HG03558 (cell line): ENCODE data around the gene LRP1B.
"Not testable (repeated sequence)": the region's sequence is repeated elsewhere in the genome, so short reads cannot be mapped to it uniquely, and the experiment has no call there.

Experiments used
- ATAC-seq: cut with Tn5 transposase; IDR thresholded peaks from one replicate; pipeline ENCODE4 v1.9.1; 2021; ENCODE audit warnings: moderate number of reproducible peaks; ENCODE audit not compliant: unreplicated experiment; ENCODE audit errors: extremely low read depth

The LRP1B gene

GRCh38 chr2:140472676-140473075 lies 1658.1 kb downstream of the LRP1B start:
- no peak for ATAC-seq

- no peak for ATAC-seq
These were observed 1665.5 kb downstream of the LRP1B start for GRCh38 chr2:140465301-140465700.

GRCh38 chr2:140462990-140463389 lies 1667.8 kb downstream of the LRP1B start:
- ATAC-seq, result no peak

- ATAC-seq, result no peak
These were observed 1673.3 kb downstream of the LRP1B start for GRCh38 chr2:140457483-140457882.

- ATAC-seq, result no peak
These were observed 1675.5 kb downstream of the LRP1B start for GRCh38 chr2:140455315-140455714.

GRCh38 chr2:140454717-140455116 lies 1676.1 kb downstream of the LRP1B start:
- ATAC-seq, result no peak

- ATAC-seq, result no peak
These were observed 1679.5 kb downstream of the LRP1B start for GRCh38 chr2:140451324-140451723.

- ATAC-seq, result no peak
These were observed 1688.5 kb downstream of the LRP1B start for GRCh38 chr2:140442319-140442718.

- no peak for ATAC-seq
These were observed 1690.0 kb downstream of the LRP1B start for GRCh38 chr2:140440815-140441214.

- ATAC-seq, result no peak
These were observed 1693.9 kb downstream of the LRP1B start for GRCh38 chr2:140436936-140437335.

- ATAC-seq, result not testable (repeated sequence)
These were observed 1703.8 kb downstream of the LRP1B start for GRCh38 chr2:140427033-140427432.

- ATAC-seq, result no peak
These were observed 1706.3 kb downstream of the LRP1B start for GRCh38 chr2:140424471-140424870.

GRCh38 chr2:140422759-140423158 lies 1708.1 kb downstream of the LRP1B start:
- ATAC-seq, result no peak

GRCh38 chr2:140417504-140417903 lies 1713.3 kb downstream of the LRP1B start:
- ATAC-seq, result no peak

GRCh38 chr2:140416577-140416976 lies 1714.2 kb downstream of the LRP1B start:
- ATAC-seq, result no peak

GRCh38 chr2:140415035-140415434 lies 1715.8 kb downstream of the LRP1B start:
- ATAC-seq, result not testable (repeated sequence)

GRCh38 chr2:140410695-140411094 lies 1720.1 kb downstream of the LRP1B start:
- ATAC-seq, result no peak

- ATAC-seq, result no peak
These were observed 1729.8 kb downstream of the LRP1B start for GRCh38 chr2:140401056-140401455.

- ATAC-seq, result no peak
These were observed 1738.0 kb downstream of the LRP1B start for GRCh38 chr2:140392824-140393223.

- ATAC-seq, result no peak
These were observed 1745.9 kb downstream of the LRP1B start for GRCh38 chr2:140384946-140385345.

GRCh38 chr2:140383781-140384180 lies 1747.0 kb downstream of the LRP1B start:
- no peak for ATAC-seq

GRCh38 chr2:140376686-140377085 lies 1754.1 kb downstream of the LRP1B start:
- ATAC-seq, result no peak

- no peak for ATAC-seq
These were observed 1767.7 kb downstream of the LRP1B start for GRCh38 chr2:140363131-140363530.
